Measurements from ENCODE around the gene TDRD3.

TDRD3 gene

GRCh38 chr13:60448907-60449510 is 52.0 kb downstream of the TDRD3 start:
- DNase-seq (ENCODE audit: low read depth in 3 of 3, low spot score in 1 of 3) = no peak

- no peak for DNase-seq (ENCODE audit: low read depth in 3 of 3, low spot score in 1 of 3)
These were observed 56.5 kb downstream of the TDRD3 start for GRCh38 chr13:60453490-60453889.

GRCh38 chr13:60454425-60454824 is 57.4 kb downstream of the TDRD3 start:
- DNase-seq (ENCODE audit: low read depth in 3 of 3, low spot score in 1 of 3) = no peak

GRCh38 chr13:60463787-60464186 is 66.8 kb downstream of the TDRD3 start:
- DNase-seq (ENCODE audit: low read depth in 3 of 3, low spot score in 1 of 3) = no peak

- DNase-seq (ENCODE audit: low read depth in 3 of 3, low spot score in 1 of 3) = no peak
These were observed 70.1 kb downstream of the TDRD3 start for GRCh38 chr13:60467098-60467497.

- no peak for DNase-seq (ENCODE audit: low read depth in 3 of 3, low spot score in 1 of 3)
These were observed 82.3 kb downstream of the TDRD3 start for GRCh38 chr13:60479273-60479672.

GRCh38 chr13:60482012-60482411 is 85.0 kb downstream of the TDRD3 start:
- no peak for DNase-seq (ENCODE audit: low read depth in 3 of 3, low spot score in 1 of 3)

- DNase-seq (ENCODE audit: low read depth in 3 of 3, low spot score in 1 of 3) = no peak
These were observed 87.8 kb downstream of the TDRD3 start for GRCh38 chr13:60484865-60485264.

- no peak for DNase-seq (ENCODE audit: low read depth in 3 of 3, low spot score in 1 of 3)
These were observed 94.5 kb downstream of the TDRD3 start for GRCh38 chr13:60491531-60491930.

GRCh38 chr13:60492187-60492586 is 95.2 kb downstream of the TDRD3 start:
- no peak for DNase-seq (ENCODE audit: low read depth in 3 of 3, low spot score in 1 of 3)

- no peak for DNase-seq (ENCODE audit: low read depth in 3 of 3, low spot score in 1 of 3)
These were observed 97.3 kb downstream of the TDRD3 start for GRCh38 chr13:60494296-60494695.

- DNase-seq (ENCODE audit: low read depth in 3 of 3, low spot score in 1 of 3) = no peak
These were observed 104.2 kb downstream of the TDRD3 start for GRCh38 chr13:60501236-60501635.

- DNase-seq (ENCODE audit: low read depth in 3 of 3, low spot score in 1 of 3) = no peak
These were observed 112.8 kb downstream of the TDRD3 start for GRCh38 chr13:60509601-60510386.

- DNase-seq (ENCODE audit: low read depth in 3 of 3, low spot score in 1 of 3) = no peak
These were observed 114.6 kb downstream of the TDRD3 start for GRCh38 chr13:60511637-60512036.

- no peak for DNase-seq (ENCODE audit: low read depth in 3 of 3, low spot score in 1 of 3)
These were observed 117.9 kb downstream of the TDRD3 start for GRCh38 chr13:60514891-60515290.

- DNase-seq (ENCODE audit: low read depth in 3 of 3, low spot score in 1 of 3) = no peak
These were observed 122.5 kb downstream of the TDRD3 start for GRCh38 chr13:60519496-60519895.

GRCh38 chr13:60520902-60521569 is 124.0 kb downstream of the TDRD3 start:
- no peak for DNase-seq (ENCODE audit: low read depth in 3 of 3, low spot score in 1 of 3)

GRCh38 chr13:60538566-60538965 is 141.5 kb downstream of the TDRD3 start:
- no peak for DNase-seq (ENCODE audit: low read depth in 3 of 3, low spot score in 1 of 3)

GRCh38 chr13:60540276-60540675 is 143.3 kb downstream of the TDRD3 start:
- DNase-seq (ENCODE audit: low read depth in 3 of 3, low spot score in 1 of 3) = no peak

- no peak for DNase-seq (ENCODE audit: low read depth in 3 of 3, low spot score in 1 of 3)
These were observed 165.2 kb downstream of the TDRD3 start for GRCh38 chr13:60562096-60562780.

GRCh38 chr13:60571571-60571970 is 174.6 kb downstream of the TDRD3 start:
- no peak for DNase-seq (ENCODE audit: low read depth in 3 of 3, low spot score in 1 of 3)
